ENCODE results near the gene MCM5.

The MCM5 gene

GRCh38 chr22:35413624-35414023 is 13.7 kb downstream of the MCM5 start:
- no peak overlapping the region for H3K4me3 ChIP-seq (ENCODE audit: low read depth, low read length)
- no peak for TF ChIP-seq CTCF (IDR thresholded peaks at IDR 0.05; ENCODE audit: borderline replicate concordance, insufficient read depth, low read depth, low read length)

- TF ChIP-seq CTCF (IDR thresholded peaks at IDR 0.05; ENCODE audit: borderline replicate concordance, insufficient read depth, low read depth, low read length) = no peak
- no peak overlapping the region for H3K4me3 ChIP-seq (ENCODE audit: low read depth, low read length)
Observed at GRCh38 chr22:35417606-35418005, 17.7 kb downstream of the MCM5 start.

GRCh38 chr22:35418088-35418487 is 18.1 kb downstream of the MCM5 start:
- TF ChIP-seq CTCF (IDR thresholded peaks at IDR 0.05; ENCODE audit: borderline replicate concordance, insufficient read depth, low read depth, low read length) = no peak
- H3K4me3 ChIP-seq (ENCODE audit: low read depth, low read length) = no peak overlapping the region

GRCh38 chr22:35418731-35419130 is 18.8 kb downstream of the MCM5 start:
- no peak for TF ChIP-seq CTCF (IDR thresholded peaks at IDR 0.05; ENCODE audit: borderline replicate concordance, insufficient read depth, low read depth, low read length)
- H3K4me3 ChIP-seq (ENCODE audit: low read depth, low read length) = no peak overlapping the region

GRCh38 chr22:35419756-35420155 is 19.8 kb downstream of the MCM5 start:
- H3K4me3 ChIP-seq (ENCODE audit: low read depth, low read length) = no peak overlapping the region
- TF ChIP-seq CTCF (IDR thresholded peaks at IDR 0.05; ENCODE audit: borderline replicate concordance, insufficient read depth, low read depth, low read length) = no peak

- no peak for TF ChIP-seq CTCF (IDR thresholded peaks at IDR 0.05; ENCODE audit: borderline replicate concordance, insufficient read depth, low read depth, low read length)
- H3K4me3 ChIP-seq (ENCODE audit: low read depth, low read length) = no peak overlapping the region
Observed at GRCh38 chr22:35421121-35421520, 21.2 kb downstream of the MCM5 start.

GRCh38 chr22:35422145-35422544 is 22.2 kb downstream of the MCM5 start:
- TF ChIP-seq CTCF (IDR thresholded peaks at IDR 0.05; ENCODE audit: borderline replicate concordance, insufficient read depth, low read depth, low read length) = no peak
- no peak overlapping the region for H3K4me3 ChIP-seq (ENCODE audit: low read depth, low read length)

Data from GM12875 (cell line).